H9 (cell line): ENCODE data around the gene IMMP2L. TPM values are rescaled to one million over a fixed set of nuclear protein-coding genes. Genes with fewer than 3 reads are reported as not detected.

Experiments
- DNase-seq: peaks from one replicate; pipeline ENCODE4 v3.0.0-alpha.2; 2017
- H2AFZ ChIP-seq: one replicate; pipeline ENCODE4 v1.6.1; 2013; ENCODE audit warnings: mild to moderate bottlenecking, low read length, control low read depth, moderate library complexity
- H2AK5ac ChIP-seq: 2 replicates; pipeline ENCODE4 v1.6.1; 2013; ENCODE audit warnings: low read length, control low read depth, mixed read lengths; ENCODE audit not compliant: insufficient read length
- H2BK120ac ChIP-seq: one replicate; pipeline ENCODE4 v1.6.1; 2013; ENCODE audit warnings: low read depth, mild to moderate bottlenecking, low read length, control low read depth, inconsistent platforms; ENCODE audit not compliant: poor library complexity, severe bottlenecking
- H2BK12ac ChIP-seq: 2 replicates; pipeline ENCODE4 v1.6.1; 2013; ENCODE audit warnings: low read length, control low read depth, mixed read lengths, low read depth; ENCODE audit not compliant: insufficient read length
- H2BK15ac ChIP-seq: 2 replicates; pipeline ENCODE4 v1.6.1; 2013; ENCODE audit warnings: low read depth, low read length, control low read depth
- H2BK20ac ChIP-seq: one replicate; pipeline ENCODE4 v1.6.1; 2013; ENCODE audit warnings: low read depth, mild to moderate bottlenecking, low read length, control low read depth, inconsistent platforms; ENCODE audit not compliant: poor library complexity, severe bottlenecking
- H2BK5ac ChIP-seq: 2 replicates; pipeline ENCODE4 v1.6.1; 2013; ENCODE audit warnings: low read length, control low read depth, mixed read lengths; ENCODE audit not compliant: insufficient read length
- H3K14ac ChIP-seq: 2 replicates; pipeline ENCODE4 v1.6.1; 2013; ENCODE audit warnings: low read length, control low read depth; ENCODE audit not compliant: insufficient read depth
- H3K18ac ChIP-seq: 2 replicates; pipeline ENCODE4 v1.6.1; 2013; ENCODE audit warnings: low read depth, mild to moderate bottlenecking, mixed read lengths, low read length, control low read depth; ENCODE audit not compliant: insufficient read length
- H3K23ac ChIP-seq: 2 replicates; pipeline ENCODE4 v1.6.1; 2013; ENCODE audit warnings: low read length, control low read depth, mixed read lengths, low read depth; ENCODE audit not compliant: insufficient read length
- H3K23me2 ChIP-seq: 2 replicates; pipeline ENCODE4 v1.6.1; 2013; ENCODE audit warnings: low read depth, mild to moderate bottlenecking, mixed read lengths, low read length, control low read depth; ENCODE audit not compliant: insufficient read length, poor library complexity, severe bottlenecking
- H3K27ac ChIP-seq: 2 replicates; pipeline ENCODE4 v1.5.1; 2013; ENCODE audit warnings: low read length, control low read depth, mixed read lengths, low read depth; ENCODE audit not compliant: insufficient read length
- H3K27me3 ChIP-seq: 2 replicates; pipeline ENCODE4 v1.6.1; 2013; ENCODE audit warnings: low read length, control low read depth, inconsistent platforms; ENCODE audit not compliant: insufficient read depth
- H3K4ac ChIP-seq: 2 replicates; pipeline ENCODE4 v1.6.1; 2013; ENCODE audit warnings: low read depth, mild to moderate bottlenecking, control low read depth, inconsistent platforms, low read length, moderate library complexity
- H3K4me1 ChIP-seq: 2 replicates; pipeline ENCODE4 v1.6.1; 2013; ENCODE audit warnings: low read length, control low read depth, inconsistent platforms; ENCODE audit not compliant: insufficient read depth
- H3K4me2 ChIP-seq: 2 replicates; pipeline ENCODE4 v1.6.1; 2013; ENCODE audit warnings: low read length, control low read depth, mixed read lengths; ENCODE audit not compliant: insufficient read length, insufficient read depth
- H3K56ac ChIP-seq: 2 replicates; pipeline ENCODE4 v1.6.1; 2013; ENCODE audit warnings: low read depth, mild to moderate bottlenecking, mixed read lengths, low read length, control low read depth; ENCODE audit not compliant: insufficient read length
- H3K79me1 ChIP-seq: 2 replicates; pipeline ENCODE4 v1.6.1; 2013; ENCODE audit warnings: low read depth, mild to moderate bottlenecking, moderate library complexity, low read length, control low read depth, inconsistent platforms; ENCODE audit not compliant: insufficient read depth, poor library complexity, severe bottlenecking
- H3K79me2 ChIP-seq: 2 replicates; pipeline ENCODE4 v1.6.1; 2013; ENCODE audit warnings: low read length, control low read depth, inconsistent platforms; ENCODE audit not compliant: insufficient read depth
- H3K9ac ChIP-seq: 2 replicates; pipeline ENCODE4 v1.6.1; 2013; ENCODE audit warnings: low read length, control low read depth, mixed read lengths; ENCODE audit not compliant: insufficient read length; ENCODE audit errors: extremely low read depth
- H3K9me3 ChIP-seq: one replicate; pipeline ENCODE4 v1.6.1; 2013; ENCODE audit warnings: low read depth, low read length, inconsistent platforms; ENCODE audit not compliant: control insufficient read depth
- H3T11ph ChIP-seq: one replicate; pipeline ENCODE4 v1.6.1; 2013; ENCODE audit warnings: mild to moderate bottlenecking, low read length, control low read depth, inconsistent platforms
- H4K20me1 ChIP-seq: one replicate; pipeline ENCODE4 v1.6.1; 2013; ENCODE audit not compliant: control insufficient read depth, insufficient read length, insufficient read depth
- H4K5ac ChIP-seq: 2 replicates; pipeline ENCODE4 v1.6.1; 2013; ENCODE audit warnings: low read depth, mild to moderate bottlenecking, mixed read lengths, low read length, control low read depth; ENCODE audit not compliant: insufficient read length
- H4K8ac ChIP-seq: replicated peaks from 2 replicates; pipeline ENCODE4 v1.6.1; 2013; ENCODE audit warnings: low read length, control low read depth, mixed read lengths, low read depth; ENCODE audit not compliant: insufficient read length
- H4K91ac ChIP-seq: 2 replicates; pipeline ENCODE4 v1.6.1; 2013; ENCODE audit warnings: low read depth, mild to moderate bottlenecking, moderate library complexity, mixed read lengths, low read length, control low read depth; ENCODE audit not compliant: insufficient read length
- H3K27ac Mint-ChIP-seq, 3 experiments: 2 replicates in 2 of 3; 3 replicates in 1 of 3; pipeline ENCODE4 v1.8.0; 2020 to 2021; ENCODE audit warnings: mixed read lengths in 3 of 3, mild to moderate bottlenecking in 1 of 3, moderate library complexity in 1 of 3
- H3K27me3 Mint-ChIP-seq: 2 replicates; pipeline ENCODE4 v1.8.0; 2021; ENCODE audit warnings: low read depth, mild to moderate bottlenecking, moderate library complexity, mixed read lengths
- H3K36me3 Mint-ChIP-seq, 3 experiments: 2 replicates in 2 of 3; 3 replicates in 1 of 3; pipeline ENCODE4 v1.8.0; 2020 to 2021; ENCODE audit warnings: low read depth in 3 of 3, mixed read lengths in 3 of 3; ENCODE audit not compliant: insufficient read depth in 1 of 3
- H3K4me1 Mint-ChIP-seq, 2 experiments: 2 replicates each; pipeline ENCODE4 v1.8.0; 2020; ENCODE audit warnings: mixed read lengths in 2 of 2
- H3K4me3 Mint-ChIP-seq, 2 experiments: 2 replicates in 1 of 2; 3 replicates in 1 of 2; pipeline ENCODE4 v1.8.0; 2020 to 2021; ENCODE audit warnings: mild to moderate bottlenecking in 2 of 2, mixed read lengths in 2 of 2, moderate library complexity in 1 of 2
- H3K9me3 Mint-ChIP-seq, 2 experiments: 2 replicates in 1 of 2; 3 replicates in 1 of 2; pipeline ENCODE4 v1.8.0; 2020; ENCODE audit warnings: mild to moderate bottlenecking in 2 of 2, mixed read lengths in 2 of 2, moderate library complexity in 1 of 2
- WGBS: extraction: QIAGEN DNeasy Blood & Tissue Kit; methylation state at CpG from one replicate; pipeline ENCODE4 v1.1.7; 2013; ENCODE audit warnings: missing lambda C conversion rate, low lambda C conversion rate, mixed read lengths; ENCODE audit not compliant: insufficient read length; ENCODE audit errors: extremely low coverage; 5-methylcytosine and 5-hydroxymethylcytosine counted together
- total RNA-seq: library from RNA; stranded (reverse); gene quantifications from 2 replicates; pipeline ENCODE4 v1.2.1, GENCODE V29; 2021
- TF ChIP-seq, protein P1 (sequence below): fragments of 200-600 bp; sonication (generic); conservative IDR thresholded peaks from 3 replicates; pipeline ENCODE4 v1.8.0; 2021; ENCODE audit warnings: antibody characterized with exemption, mild to moderate bottlenecking

The IMMP2L gene
- total RNA-seq, 1 experiment from 2014 or later: 14.7 TPM

DNA sequence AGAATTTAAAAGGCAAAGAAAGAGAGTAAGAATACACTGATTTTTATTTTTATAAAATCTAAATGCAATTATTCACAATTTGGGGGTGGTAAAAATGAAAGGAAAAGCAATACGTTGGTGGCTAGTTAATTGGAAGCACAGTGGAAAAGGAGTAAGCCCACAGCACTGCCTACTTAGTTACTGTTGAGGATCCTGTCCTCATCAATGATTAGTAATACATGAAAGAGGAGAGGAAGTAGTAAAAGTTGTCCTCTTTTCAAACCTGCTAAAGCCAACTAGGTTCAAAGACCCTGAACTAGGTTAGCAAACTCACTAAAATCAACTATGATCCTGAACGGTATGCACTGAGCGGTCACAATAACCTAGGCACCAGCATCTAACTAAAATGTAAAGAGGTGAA is 524.1 kb downstream of the IMMP2L start:
- WGBS: no CpG with 5 or more reads among the region's 3 CpGs
- no peaks in the 10 kb centered on the region for H3K27me3 ChIP-seq
- H3K23me2 ChIP-seq: no peaks in the 10 kb centered on the region
- H4K20me1 ChIP-seq: no peaks in the 10 kb centered on the region
- no peaks in the 10 kb centered on the region for H3K36me3 Mint-ChIP-seq
- no peaks in the 10 kb centered on the region for H3K4me1 ChIP-seq
- H3K23ac ChIP-seq: no peak overlapping the region
- H3K4ac ChIP-seq: no peak overlapping the region
- no peak overlapping the region for H3K4me2 ChIP-seq
- peaks cover 5 to 7% of the 10 kb centered on the region in 2 experiments for H3K4me1 Mint-ChIP-seq
- H2BK15ac ChIP-seq: no peak overlapping the region
- H4K8ac ChIP-seq: no peak overlapping the region
- no peak overlapping the region for H3K27ac ChIP-seq
- H4K5ac ChIP-seq: no peak overlapping the region
- no peak overlapping the region for H3K4me3 Mint-ChIP-seq
- no peak overlapping the region for H2BK5ac ChIP-seq
- no peak overlapping the region for H3K9ac ChIP-seq
- no peak for DNase-seq
- no peak overlapping the region for H4K91ac ChIP-seq
- H2AK5ac ChIP-seq: no peak overlapping the region
- no peaks in the 10 kb centered on the region for H3K27me3 Mint-ChIP-seq
- no peak overlapping the region for H2AFZ ChIP-seq
- H2BK120ac ChIP-seq: no peak overlapping the region
- H2BK12ac ChIP-seq: no peak overlapping the region
- H3T11ph ChIP-seq: no peak overlapping the region
- no peak overlapping the region for H2BK20ac ChIP-seq
- no peaks in the 10 kb centered on the region for H3K9me3 ChIP-seq
- H3K56ac ChIP-seq: no peak overlapping the region
- H3K14ac ChIP-seq: no peak overlapping the region
- no peaks in the 10 kb centered on the region for H3K79me2 ChIP-seq
- H3K18ac ChIP-seq: no peak overlapping the region
- H3K9me3 Mint-ChIP-seq: no peaks in the 10 kb centered on the region
- H3K79me1 ChIP-seq: no peaks in the 10 kb centered on the region
- peak overlapping the region in 1 of 3 experiments; percentile 54; a peak in 2 of 7 replicates for H3K27ac Mint-ChIP-seq
- TF ChIP-seq, protein P1, sequence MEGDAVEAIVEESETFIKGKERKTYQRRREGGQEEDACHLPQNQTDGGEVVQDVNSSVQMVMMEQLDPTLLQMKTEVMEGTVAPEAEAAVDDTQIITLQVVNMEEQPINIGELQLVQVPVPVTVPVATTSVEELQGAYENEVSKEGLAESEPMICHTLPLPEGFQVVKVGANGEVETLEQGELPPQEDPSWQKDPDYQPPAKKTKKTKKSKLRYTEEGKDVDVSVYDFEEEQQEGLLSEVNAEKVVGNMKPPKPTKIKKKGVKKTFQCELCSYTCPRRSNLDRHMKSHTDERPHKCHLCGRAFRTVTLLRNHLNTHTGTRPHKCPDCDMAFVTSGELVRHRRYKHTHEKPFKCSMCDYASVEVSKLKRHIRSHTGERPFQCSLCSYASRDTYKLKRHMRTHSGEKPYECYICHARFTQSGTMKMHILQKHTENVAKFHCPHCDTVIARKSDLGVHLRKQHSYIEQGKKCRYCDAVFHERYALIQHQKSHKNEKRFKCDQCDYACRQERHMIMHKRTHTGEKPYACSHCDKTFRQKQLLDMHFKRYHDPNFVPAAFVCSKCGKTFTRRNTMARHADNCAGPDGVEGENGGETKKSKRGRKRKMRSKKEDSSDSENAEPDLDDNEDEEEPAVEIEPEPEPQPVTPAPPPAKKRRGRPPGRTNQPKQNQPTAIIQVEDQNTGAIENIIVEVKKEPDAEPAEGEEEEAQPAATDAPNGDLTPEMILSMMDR: no peak
